ENCODE results near the gene DNAJC12.
"Not testable (repeated sequence)": the region's sequence is repeated elsewhere in the genome, so short reads cannot be mapped to it uniquely, and the experiment has no call there.

DNAJC12 gene

GRCh38 chr10:67837541-67838314, at the start of gene DNAJC12:
DNAJC12 (minus strand) TSS chr10:67838188; CDS start chr10:67838011, 177 bp downstream.
- no peak for DNase-seq (ENCODE audit: low read depth in 2 of 2)

- peak; percentile 40 to 73 for DNase-seq (ENCODE audit: low read depth in 2 of 2)
These were observed 47.1 kb upstream of the DNAJC12 start for GRCh38 chr10:67884842-67885670.

GRCh38 chr10:67884313-67884841, 46.4 kb upstream of the DNAJC12 start, which contains the start of gene SIRT1:
SIRT1 (plus strand) TSS chr10:67884656; CDS start chr10:67884722, 66 bp downstream.
- peak; percentile 89 to 96 for DNase-seq (ENCODE audit: low read depth in 2 of 2)

GRCh38 chr10:67883710-67884312, 45.8 kb upstream of the DNAJC12 start:
- DNase-seq (ENCODE audit: low read depth in 2 of 2), result no peak

GRCh38 chr10:67878133-67878532, 40.1 kb upstream of the DNAJC12 start:
- no peak for DNase-seq (ENCODE audit: low read depth in 2 of 2)

- not testable (repeated sequence) for DNase-seq (ENCODE audit: low read depth in 2 of 2)
These were observed 39.4 kb upstream of the DNAJC12 start for GRCh38 chr10:67877421-67877820.

- no peak for DNase-seq (ENCODE audit: low read depth in 2 of 2)
These were observed 37.6 kb upstream of the DNAJC12 start for GRCh38 chr10:67875340-67876238.

GRCh38 chr10:67869996-67870395, 32.0 kb upstream of the DNAJC12 start:
- DNase-seq (ENCODE audit: low read depth in 2 of 2), result no peak

GRCh38 chr10:67868132-67868531, 30.1 kb upstream of the DNAJC12 start:
- DNase-seq (ENCODE audit: low read depth in 2 of 2), result no peak

- no peak for DNase-seq (ENCODE audit: low read depth in 2 of 2)
These were observed 26.8 kb upstream of the DNAJC12 start for GRCh38 chr10:67864607-67865371.

GRCh38 chr10:67863094-67863493, 25.1 kb upstream of the DNAJC12 start:
- DNase-seq (ENCODE audit: low read depth in 2 of 2), result no peak

- DNase-seq (ENCODE audit: low read depth in 2 of 2), result no peak
These were observed 23.9 kb upstream of the DNAJC12 start for GRCh38 chr10:67861750-67862432.

GRCh38 chr10:67858971-67859370, 21.0 kb upstream of the DNAJC12 start:
- no peak for DNase-seq (ENCODE audit: low read depth in 2 of 2)

- DNase-seq (ENCODE audit: low read depth in 2 of 2), result no peak
These were observed 15.5 kb upstream of the DNAJC12 start for GRCh38 chr10:67853512-67853911.

- no peak for DNase-seq (ENCODE audit: low read depth in 2 of 2)
These were observed 14.8 kb upstream of the DNAJC12 start for GRCh38 chr10:67852761-67853160.

- no peak for DNase-seq (ENCODE audit: low read depth in 2 of 2)
These were observed 13.2 kb upstream of the DNAJC12 start for GRCh38 chr10:67851186-67851585.

- DNase-seq (ENCODE audit: low read depth in 2 of 2), result peak; percentile 86 to 90
These were observed 11.5 kb upstream of the DNAJC12 start for GRCh38 chr10:67849331-67850011.

- DNase-seq (ENCODE audit: low read depth in 2 of 2), result no peak
These were observed 5.3 kb upstream of the DNAJC12 start for GRCh38 chr10:67843284-67843683.

GRCh38 chr10:67841737-67842136, 3.7 kb upstream of the DNAJC12 start:
- no peak for DNase-seq (ENCODE audit: low read depth in 2 of 2)

Measured in stimulated activated CD8-positive, alpha-beta memory T cell treated with anti-CD3 and anti-CD28 coated beads, Interleukin-7, amount 100 ng/mL, for 4 hours (primary cell).